Transverse colon (tissue), 4 donors: ENCODE measurements around the gene FANCL.

ENCODE experiments used
- EP300 ChIP-seq: sonication (generic); formaldehyde crosslinking; IDR thresholded peaks from one replicate; pipeline ENCODE4 v1.6.1; 2017; ENCODE audit warnings: antibody characterized with exemption, low read depth
- POLR2A ChIP-seq: fragments of 450-650 bp; IDR thresholded peaks from one replicate; pipeline ENCODE4 v1.6.1; 2016; ENCODE audit warnings: antibody characterized with exemption, mild to moderate bottlenecking, moderate library complexity
- POLR2AphosphoS5 ChIP-seq, 3 donors: sonication (generic); formaldehyde crosslinking; IDR thresholded peaks; one replicate each; pipeline ENCODE4 v1.6.1; 2016; ENCODE audit warnings: antibody characterized with exemption in 3 of 3
- TF ChIP-seq, protein P1 (sequence below), 5 experiments: fragments of 200-600 bp in 3 of 5; fragments of 450-650 bp in 2 of 5; sonication (generic) in 3 of 5; IDR thresholded peaks; 1 replicate in 2 of 5; 2 replicates in 3 of 5; pipeline ENCODE4 v1.5.1; 2016 to 2017; ENCODE audit warnings: antibody characterized with exemption in 5 of 5, inconsistent platforms in 3 of 5, mild to moderate bottlenecking in 2 of 5, moderate library complexity in 1 of 5

GRCh38 chr2:58207189-58207588, 33.9 kb downstream of the FANCL start:
- TF ChIP-seq POLR2A (no peak), POLR2AphosphoS5 (IDR thresholded peaks at IDR 0.05) (no peak), EP300 (no peak)
- TF ChIP-seq, protein P1, sequence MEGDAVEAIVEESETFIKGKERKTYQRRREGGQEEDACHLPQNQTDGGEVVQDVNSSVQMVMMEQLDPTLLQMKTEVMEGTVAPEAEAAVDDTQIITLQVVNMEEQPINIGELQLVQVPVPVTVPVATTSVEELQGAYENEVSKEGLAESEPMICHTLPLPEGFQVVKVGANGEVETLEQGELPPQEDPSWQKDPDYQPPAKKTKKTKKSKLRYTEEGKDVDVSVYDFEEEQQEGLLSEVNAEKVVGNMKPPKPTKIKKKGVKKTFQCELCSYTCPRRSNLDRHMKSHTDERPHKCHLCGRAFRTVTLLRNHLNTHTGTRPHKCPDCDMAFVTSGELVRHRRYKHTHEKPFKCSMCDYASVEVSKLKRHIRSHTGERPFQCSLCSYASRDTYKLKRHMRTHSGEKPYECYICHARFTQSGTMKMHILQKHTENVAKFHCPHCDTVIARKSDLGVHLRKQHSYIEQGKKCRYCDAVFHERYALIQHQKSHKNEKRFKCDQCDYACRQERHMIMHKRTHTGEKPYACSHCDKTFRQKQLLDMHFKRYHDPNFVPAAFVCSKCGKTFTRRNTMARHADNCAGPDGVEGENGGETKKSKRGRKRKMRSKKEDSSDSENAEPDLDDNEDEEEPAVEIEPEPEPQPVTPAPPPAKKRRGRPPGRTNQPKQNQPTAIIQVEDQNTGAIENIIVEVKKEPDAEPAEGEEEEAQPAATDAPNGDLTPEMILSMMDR (IDR thresholded peaks at IDR 0.05) = no peak
